GM12875 (cell line): Measurements from ENCODE around the gene SPTBN1.

ENCODE experiments used
- H3K4me3 ChIP-seq: one replicate; pipeline ENCODE4 v1.5.1; 2011; ENCODE audit warnings: low read depth, low read length, control low read depth
- CTCF ChIP-seq: IDR thresholded peaks from 2 replicates; pipeline ENCODE4 v1.5.1; 2011; ENCODE audit warnings: low read depth, mild to moderate bottlenecking, control low read depth, inconsistent platforms, low read length, moderate library complexity, borderline replicate concordance; ENCODE audit not compliant: insufficient read depth

Gene SPTBN1

GRCh38 chr2:54649191-54649590, 193.1 kb downstream of the SPTBN1 start:
- no peak for TF ChIP-seq CTCF

GRCh38 chr2:54649633-54650032, 193.5 kb downstream of the SPTBN1 start:
- no peak overlapping the region for H3K4me3 ChIP-seq
- no peak for TF ChIP-seq CTCF

More at GRCh38 chr2:54649191-54649590, 193.1 kb downstream of the SPTBN1 start:
- H3K4me3 ChIP-seq: no peak overlapping the region

DNA sequence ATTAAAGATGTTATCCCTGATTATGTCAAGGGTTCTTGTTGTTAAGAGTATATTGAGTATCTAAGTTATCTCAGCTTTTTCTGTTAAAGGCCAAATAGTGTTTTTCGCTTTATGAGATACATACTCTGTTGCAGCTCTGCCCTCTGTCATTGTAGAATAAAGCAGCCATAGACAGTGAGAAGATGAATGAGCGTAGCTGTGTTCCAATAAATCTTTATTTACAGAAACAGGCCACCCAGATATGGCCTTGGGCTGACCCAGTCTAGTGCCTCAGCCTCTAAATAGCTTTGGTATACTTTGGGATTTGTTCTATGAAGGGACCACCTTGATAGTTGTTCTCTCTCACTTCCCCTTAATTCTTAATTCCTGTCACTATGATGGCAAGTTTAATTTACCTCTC, 194.5 kb downstream of the SPTBN1 start:
- no peak for TF ChIP-seq CTCF
- no peak overlapping the region for H3K4me3 ChIP-seq

DNA sequence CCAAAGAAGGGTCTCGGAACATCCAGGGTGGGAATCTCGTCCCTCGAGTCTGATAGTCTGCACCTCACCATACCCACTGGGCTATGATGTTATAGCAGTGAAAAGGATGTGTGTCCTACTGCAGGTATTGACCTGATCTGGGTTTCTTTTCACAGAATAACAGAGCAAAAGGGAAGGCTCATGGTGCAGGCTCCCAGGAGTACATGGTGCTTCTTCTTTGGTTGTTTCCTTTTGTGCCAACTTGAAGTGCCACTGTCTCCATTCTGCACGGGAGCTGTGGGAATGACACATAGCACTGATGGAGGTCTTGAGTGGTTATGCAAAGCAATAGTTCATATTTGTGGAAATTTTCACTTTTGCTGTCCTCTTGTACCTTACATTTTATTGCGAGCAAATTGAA, 195.2 kb downstream of the SPTBN1 start:
- H3K4me3 ChIP-seq: no peak overlapping the region
- TF ChIP-seq CTCF: no peak

- no peak for TF ChIP-seq CTCF
- no peak overlapping the region for H3K4me3 ChIP-seq
Observed at GRCh38 chr2:54652540-54652939, 196.4 kb downstream of the SPTBN1 start.

DNA sequence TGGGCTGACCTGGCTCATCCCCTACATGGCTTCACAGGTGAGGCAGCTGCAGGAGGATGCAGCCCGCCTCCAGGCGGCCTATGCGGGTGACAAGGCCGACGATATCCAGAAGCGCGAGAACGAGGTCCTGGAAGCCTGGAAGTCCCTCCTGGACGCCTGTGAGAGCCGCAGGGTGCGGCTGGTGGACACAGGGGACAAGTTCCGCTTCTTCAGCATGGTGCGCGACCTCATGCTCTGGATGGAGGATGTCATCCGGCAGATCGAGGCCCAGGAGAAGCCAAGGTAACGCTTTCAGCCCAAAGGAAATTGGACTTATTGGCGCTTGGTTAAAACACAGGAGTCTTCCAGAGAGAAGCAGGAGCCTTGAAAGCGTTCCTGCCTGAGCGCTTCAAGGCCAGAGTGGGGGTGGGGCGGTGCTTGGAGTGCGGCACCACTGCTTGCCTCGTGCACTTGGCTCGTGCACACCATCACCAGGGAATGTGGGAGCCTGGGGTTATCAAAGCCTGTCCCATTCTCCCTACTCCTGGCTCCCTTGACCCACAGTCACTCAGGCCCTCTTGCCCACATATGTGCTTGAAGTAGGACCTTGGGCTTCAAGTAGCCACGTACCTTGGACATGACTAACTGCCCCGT, 197.6 kb downstream of the SPTBN1 start:
- TF ChIP-seq CTCF: no peak
- H3K4me3 ChIP-seq: no peak overlapping the region

DNA sequence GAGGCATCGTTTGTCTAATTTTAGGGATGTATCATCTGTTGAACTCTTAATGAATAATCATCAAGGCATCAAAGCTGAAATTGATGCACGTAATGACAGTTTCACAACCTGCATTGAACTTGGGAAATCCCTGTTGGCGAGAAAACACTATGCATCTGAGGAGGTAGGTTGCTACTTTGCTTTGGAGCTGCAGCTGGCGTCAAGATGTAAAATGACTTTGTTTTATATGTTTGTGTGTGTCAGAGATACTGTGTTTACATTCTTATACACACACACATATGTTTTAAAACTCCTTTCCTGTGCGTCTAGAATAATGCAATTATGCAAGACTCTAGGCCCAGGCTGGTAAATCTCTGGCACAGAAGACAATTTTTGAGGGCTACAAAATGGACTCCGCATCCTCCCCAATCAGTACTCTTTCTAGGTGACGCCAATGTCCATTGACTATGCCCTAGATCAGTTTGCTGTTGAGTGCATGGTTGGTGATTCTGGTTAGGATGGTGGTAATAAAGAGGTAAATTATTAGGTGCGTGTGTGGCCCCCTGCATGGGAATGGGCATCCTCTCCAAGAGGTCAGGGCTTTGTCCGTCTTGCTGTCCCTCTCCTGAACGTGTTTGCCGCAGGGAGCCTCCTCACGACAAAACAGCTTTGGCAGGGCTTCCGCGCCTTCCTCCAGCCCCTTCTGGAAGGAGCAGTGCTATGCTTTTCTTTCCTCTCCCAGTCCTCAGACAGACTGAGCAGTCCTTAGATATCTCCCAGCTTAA, 199.1 kb downstream of the SPTBN1 start:
- H3K4me3 ChIP-seq: no peak overlapping the region
- no peak for TF ChIP-seq CTCF
